ENCODE measurements around the gene ZNF256.

Gene ZNF256

DNA sequence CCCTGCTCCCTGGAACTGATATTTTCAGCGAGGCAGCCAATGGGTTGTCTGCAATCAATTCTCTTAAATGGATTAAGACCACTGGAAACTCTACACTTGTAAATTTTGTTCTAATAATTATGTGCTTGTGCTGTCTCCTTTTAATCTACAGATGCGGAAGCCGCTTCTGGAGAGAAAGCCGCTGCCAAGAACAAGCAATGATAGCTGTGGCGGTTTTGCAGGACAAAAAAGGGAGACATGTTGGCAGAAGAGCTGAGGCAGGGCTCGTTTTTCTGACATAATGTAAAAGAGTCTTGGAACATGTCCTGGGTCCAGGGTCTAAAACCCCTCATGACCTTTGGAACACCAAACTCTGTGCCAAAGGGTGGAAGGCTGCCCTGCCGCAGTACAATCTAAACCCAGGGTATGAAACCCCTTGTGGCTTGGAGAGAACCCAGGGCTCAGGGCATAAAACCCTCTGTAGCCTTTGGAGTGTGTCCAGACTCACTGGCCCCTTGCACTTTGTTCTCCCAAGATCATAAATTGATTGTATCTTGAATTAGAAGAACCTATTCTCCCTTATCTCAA is 43.8 kb downstream of the ZNF256 start:
- no peak overlapping the region for H3K4me3 ChIP-seq (ENCODE audit: control insufficient read depth, low read depth, low read length)
- TF ChIP-seq, protein P1, sequence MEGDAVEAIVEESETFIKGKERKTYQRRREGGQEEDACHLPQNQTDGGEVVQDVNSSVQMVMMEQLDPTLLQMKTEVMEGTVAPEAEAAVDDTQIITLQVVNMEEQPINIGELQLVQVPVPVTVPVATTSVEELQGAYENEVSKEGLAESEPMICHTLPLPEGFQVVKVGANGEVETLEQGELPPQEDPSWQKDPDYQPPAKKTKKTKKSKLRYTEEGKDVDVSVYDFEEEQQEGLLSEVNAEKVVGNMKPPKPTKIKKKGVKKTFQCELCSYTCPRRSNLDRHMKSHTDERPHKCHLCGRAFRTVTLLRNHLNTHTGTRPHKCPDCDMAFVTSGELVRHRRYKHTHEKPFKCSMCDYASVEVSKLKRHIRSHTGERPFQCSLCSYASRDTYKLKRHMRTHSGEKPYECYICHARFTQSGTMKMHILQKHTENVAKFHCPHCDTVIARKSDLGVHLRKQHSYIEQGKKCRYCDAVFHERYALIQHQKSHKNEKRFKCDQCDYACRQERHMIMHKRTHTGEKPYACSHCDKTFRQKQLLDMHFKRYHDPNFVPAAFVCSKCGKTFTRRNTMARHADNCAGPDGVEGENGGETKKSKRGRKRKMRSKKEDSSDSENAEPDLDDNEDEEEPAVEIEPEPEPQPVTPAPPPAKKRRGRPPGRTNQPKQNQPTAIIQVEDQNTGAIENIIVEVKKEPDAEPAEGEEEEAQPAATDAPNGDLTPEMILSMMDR (IDR thresholded peaks at IDR 0.05; ENCODE audit: control insufficient read depth, insufficient read depth, low read depth, low read length, missing control alignments): no peak
- DNase-seq (ENCODE audit: low read depth): no peak

DNA sequence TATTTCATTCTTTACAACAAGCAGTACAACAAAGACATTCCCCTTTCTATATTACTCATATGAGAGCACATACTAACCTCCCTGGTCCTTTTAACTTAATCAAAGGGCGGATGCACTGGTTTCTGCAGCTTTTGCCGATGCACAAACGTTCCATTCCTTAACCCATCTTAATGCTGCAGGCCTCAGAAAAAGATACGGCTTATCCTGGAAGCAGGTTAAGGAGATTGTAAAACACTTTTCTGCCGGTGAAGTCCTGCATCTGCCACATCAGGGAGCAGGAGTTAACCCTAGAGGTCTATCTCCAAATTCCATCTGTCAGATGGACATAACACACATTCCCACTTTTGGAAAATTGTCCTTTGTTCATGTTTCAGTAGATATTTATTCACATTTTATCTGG is 47.2 kb downstream of the ZNF256 start:
- TF ChIP-seq, protein P1 (IDR thresholded peaks at IDR 0.05; ENCODE audit: control insufficient read depth, insufficient read depth, low read depth, low read length, missing control alignments): no peak
- no peak overlapping the region for H3K4me3 ChIP-seq (ENCODE audit: control insufficient read depth, low read depth, low read length)
- no peak for DNase-seq (ENCODE audit: low read depth)

All from AG09309 (cell line).